ENCODE results near the gene CLTRN. TPM values are rescaled to one million over a fixed set of nuclear protein-coding genes. Genes with fewer than 3 reads are reported as not detected.

Gene CLTRN
- total and polyA plus RNA-seq, 2 experiments from 2014 or later: 1.0 to 3.7 TPM

- TF ChIP-seq CTCF (IDR thresholded peaks at IDR 0.05; ENCODE audit: low read depth, low read length): no peak
- Histone ChIP-seq H3K4me3 (no peak overlapping the region), H3K27ac (no peak overlapping the region), H3K9me3 (ENCODE audit: low read depth) (no peaks in the 10 kb centered on the region), H3K27me3 (no peaks in the 10 kb centered on the region), H3K4me1 (ENCODE audit: low read depth) (no peaks in the 10 kb centered on the region), H3K36me3 (no peaks in the 10 kb centered on the region)
- DNase-seq (ENCODE audit: low read depth in 1 of 2, low spot score in 1 of 2): no peak
These were observed 41.6 kb downstream of the CLTRN start for GRCh38 chrX:15623054-15623453.

GRCh38 chrX:15619053-15619755 lies 45.4 kb downstream of the CLTRN start:
- no peaks in the 10 kb centered on the region for H3K9me3 ChIP-seq (ENCODE audit: low read depth)
- no peaks in the 10 kb centered on the region for H3K27me3 ChIP-seq
- H3K27ac ChIP-seq: no peak overlapping the region
- DNase-seq (ENCODE audit: low read depth in 1 of 2, low spot score in 1 of 2): no peak
- H3K4me3 ChIP-seq: no peak overlapping the region
- no peak for TF ChIP-seq CTCF (IDR thresholded peaks at IDR 0.05; ENCODE audit: low read depth, low read length)
- H3K4me1 ChIP-seq (ENCODE audit: low read depth): no peaks in the 10 kb centered on the region
- no peaks in the 10 kb centered on the region for H3K36me3 ChIP-seq

- Histone ChIP-seq H3K27ac (no peak overlapping the region), H3K4me3 (no peak overlapping the region), H3K27me3 (no peaks in the 10 kb centered on the region), H3K9me3 (ENCODE audit: low read depth) (no peaks in the 10 kb centered on the region), H3K4me1 (ENCODE audit: low read depth) (no peaks in the 10 kb centered on the region), H3K36me3 (no peaks in the 10 kb centered on the region)
- TF ChIP-seq CTCF (IDR thresholded peaks at IDR 0.05; ENCODE audit: low read depth, low read length): no peak
- no peak for DNase-seq (ENCODE audit: low read depth in 1 of 2, low spot score in 1 of 2)
These were observed 47.5 kb downstream of the CLTRN start for GRCh38 chrX:15617111-15617510.

GRCh38 chrX:15616531-15616930 lies 48.1 kb downstream of the CLTRN start:
- TF ChIP-seq CTCF (IDR thresholded peaks at IDR 0.05; ENCODE audit: low read depth, low read length): no peak
- no peak overlapping the region for H3K27ac ChIP-seq

GRCh38 chrX:15607067-15607466 lies 57.5 kb downstream of the CLTRN start:
- Histone ChIP-seq H3K4me1 (ENCODE audit: low read depth) (peaks cover 7% of the 10 kb centered on the region), H3K27ac (no peak overlapping the region), H3K4me3 (no peak overlapping the region), H3K9me3 (ENCODE audit: low read depth) (no peaks in the 10 kb centered on the region), H3K27me3 (no peaks in the 10 kb centered on the region), H3K36me3 (no peaks in the 10 kb centered on the region)
- TF ChIP-seq CTCF (IDR thresholded peaks at IDR 0.05; ENCODE audit: low read depth, low read length): no peak
- no peak for DNase-seq (ENCODE audit: low read depth in 1 of 2, low spot score in 1 of 2)

More at GRCh38 chrX:15616531-15616930, 48.1 kb downstream of the CLTRN start:
- Histone ChIP-seq H3K27me3 (no peaks in the 10 kb centered on the region), H3K4me3 (no peak overlapping the region), H3K36me3 (no peaks in the 10 kb centered on the region), H3K9me3 (ENCODE audit: low read depth) (no peaks in the 10 kb centered on the region), H3K4me1 (ENCODE audit: low read depth) (no peaks in the 10 kb centered on the region)
- peak in 1 of 2 donors; percentile 9 for DNase-seq (ENCODE audit: low read depth in 1 of 2, low spot score in 1 of 2)

All from cardiac muscle cell (in vitro differentiated cells and primary cell).